T-helper 1 cell treated with Interleukin-12 subunit alpha and Interleukin-12 subunit beta and Interleukin-4 antibody, amounts not matched to agents 30 ng/mL and 1 ng/mL, for 36 hours (primary cell): ENCODE data around the gene ZMIZ1. TPM values are rescaled to one million over a fixed set of nuclear protein-coding genes. Genes with fewer than 3 reads are reported as not detected.
"Not testable (repeated sequence)": the region's sequence is repeated elsewhere in the genome, so short reads cannot be mapped to it uniquely, and the experiment has no call there.

ENCODE experiments used
- intact Hi-C: fragments of 100-400 bp; cut with micrococcal nuclease; formaldehyde crosslinking; loops from one replicate; pipeline ENCODE4 v1.15.1; 2024
- total RNA-seq: library from RNA; stranded (reverse); gene quantifications from 2 replicates; pipeline ENCODE4 v1.2.3, GENCODE V29; 2022

Gene ZMIZ1
- total RNA-seq, 1 donor from 2014 or later: 51.2 TPM

DNA sequence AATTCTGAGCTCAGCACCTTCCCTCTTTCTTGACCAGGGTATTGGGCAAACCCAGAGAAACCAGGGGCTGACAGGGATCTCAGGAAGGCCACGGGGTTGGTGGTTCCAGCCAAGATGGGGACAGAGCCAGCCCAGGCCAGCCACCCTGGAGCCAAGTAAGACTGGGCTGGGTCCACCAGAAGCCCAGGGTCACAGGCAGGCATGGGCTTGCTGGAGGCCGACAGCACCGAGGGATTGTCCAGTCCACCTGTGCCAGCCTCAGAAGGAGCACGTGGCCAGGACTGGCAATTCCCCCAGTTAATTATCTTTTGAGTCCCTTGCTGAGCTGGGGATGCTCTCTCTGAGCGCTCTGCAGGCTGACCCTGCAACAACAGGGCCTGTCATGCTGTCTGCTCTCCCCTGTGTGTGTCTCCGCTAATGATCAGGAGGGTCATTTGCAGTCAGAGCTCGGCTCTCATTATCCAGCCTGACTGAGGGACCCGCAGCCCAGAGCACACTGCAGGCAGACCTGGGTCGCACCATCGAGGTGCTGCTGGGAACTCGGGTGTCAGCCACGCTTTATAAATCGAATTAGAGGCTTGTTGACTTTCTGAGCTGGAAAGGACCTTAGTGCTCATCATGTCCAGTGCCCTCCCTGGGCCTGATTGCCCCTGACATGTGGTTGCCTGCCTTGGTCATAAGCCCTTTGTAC is 209.0 kb downstream of the ZMIZ1 start:
- intact Hi-C loops: no loop called here

DNA sequence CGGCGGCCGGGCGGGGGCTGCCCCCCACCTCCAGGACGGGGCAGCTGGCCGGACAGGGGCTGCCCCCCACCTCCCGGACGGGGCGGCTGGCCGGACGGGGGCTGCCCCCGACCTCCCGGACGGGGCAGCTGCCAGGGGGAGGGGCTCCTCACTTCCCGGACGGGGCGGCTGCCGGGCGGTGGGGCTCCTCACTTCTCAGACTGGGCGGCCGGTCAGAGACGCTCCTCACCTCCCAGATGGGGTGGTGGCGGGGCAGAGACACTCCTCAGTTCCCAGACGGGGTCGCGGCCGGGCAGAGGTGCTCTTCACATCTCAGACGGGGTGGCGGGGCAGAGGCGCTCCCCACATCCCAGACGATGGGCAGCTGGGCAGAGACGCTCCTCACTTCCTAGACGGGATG is 210.3 kb downstream of the ZMIZ1 start:
- intact Hi-C loops: not testable (repeated sequence)

DNA sequence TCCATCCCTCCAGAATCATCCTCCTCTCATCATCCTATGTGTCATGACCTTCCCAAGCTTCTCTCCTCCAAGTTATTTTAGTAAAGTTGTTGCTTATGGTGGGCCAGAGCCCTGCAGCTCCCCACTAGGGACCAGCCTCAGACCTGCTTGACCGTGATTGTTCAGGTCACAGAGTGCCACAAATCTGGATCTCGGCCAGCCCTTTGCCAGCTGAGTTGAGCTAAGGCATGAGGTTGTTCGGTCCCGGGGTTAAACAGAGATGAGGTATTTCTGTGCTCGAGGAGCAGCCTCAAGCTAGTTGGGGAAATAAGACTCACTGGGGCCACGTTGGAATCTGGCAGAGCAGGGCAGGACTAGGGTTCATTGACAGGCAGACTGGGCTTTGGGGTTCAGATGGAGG is 212.2 kb downstream of the ZMIZ1 start:
- intact Hi-C loops: no loop called here

DNA sequence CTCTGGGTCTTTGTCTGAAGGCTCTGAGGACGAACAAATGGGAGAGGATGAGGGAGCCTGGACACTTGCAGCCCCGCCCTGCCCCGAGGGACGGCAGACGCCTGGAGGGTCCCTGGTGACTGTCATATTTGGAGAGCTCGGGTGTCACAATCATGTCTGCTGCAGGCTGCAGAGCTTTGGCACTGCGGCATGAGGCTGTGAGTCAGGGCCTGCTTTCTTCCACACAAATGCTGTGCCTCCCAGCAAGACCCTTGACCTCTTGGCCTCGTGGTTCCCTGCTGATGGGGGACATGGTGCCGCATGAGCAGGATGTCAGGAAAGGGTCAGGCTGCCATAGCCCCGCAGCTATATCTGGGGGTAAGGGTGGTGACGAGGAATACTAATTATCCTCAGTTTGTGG is 213.6 kb downstream of the ZMIZ1 start:
- intact Hi-C loops: no loop called here

DNA sequence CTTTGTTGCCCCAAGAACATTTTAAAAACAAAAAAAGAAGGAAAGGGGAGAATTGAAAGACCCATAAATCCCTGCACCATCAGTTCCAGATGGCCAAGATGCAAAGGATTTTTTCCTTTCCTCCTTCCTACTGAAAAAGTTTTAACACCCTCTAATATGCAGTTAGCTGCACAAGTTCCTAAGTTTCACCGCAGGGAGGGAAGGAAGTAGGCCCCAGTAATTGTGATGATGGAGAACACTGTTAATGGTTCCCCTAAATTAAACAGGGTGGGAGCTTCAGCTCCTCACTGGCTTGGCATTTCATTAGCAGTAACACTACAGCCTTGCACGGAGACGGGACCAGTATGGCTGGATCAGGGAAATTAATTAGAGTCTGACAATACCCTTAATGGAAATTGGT is 214.8 kb downstream of the ZMIZ1 start:
- intact Hi-C loops: loop anchor here (2.0 kb wide), 1 partner anchor 161 kb away; the partner anchor contains the start of gene ZCCHC24

DNA sequence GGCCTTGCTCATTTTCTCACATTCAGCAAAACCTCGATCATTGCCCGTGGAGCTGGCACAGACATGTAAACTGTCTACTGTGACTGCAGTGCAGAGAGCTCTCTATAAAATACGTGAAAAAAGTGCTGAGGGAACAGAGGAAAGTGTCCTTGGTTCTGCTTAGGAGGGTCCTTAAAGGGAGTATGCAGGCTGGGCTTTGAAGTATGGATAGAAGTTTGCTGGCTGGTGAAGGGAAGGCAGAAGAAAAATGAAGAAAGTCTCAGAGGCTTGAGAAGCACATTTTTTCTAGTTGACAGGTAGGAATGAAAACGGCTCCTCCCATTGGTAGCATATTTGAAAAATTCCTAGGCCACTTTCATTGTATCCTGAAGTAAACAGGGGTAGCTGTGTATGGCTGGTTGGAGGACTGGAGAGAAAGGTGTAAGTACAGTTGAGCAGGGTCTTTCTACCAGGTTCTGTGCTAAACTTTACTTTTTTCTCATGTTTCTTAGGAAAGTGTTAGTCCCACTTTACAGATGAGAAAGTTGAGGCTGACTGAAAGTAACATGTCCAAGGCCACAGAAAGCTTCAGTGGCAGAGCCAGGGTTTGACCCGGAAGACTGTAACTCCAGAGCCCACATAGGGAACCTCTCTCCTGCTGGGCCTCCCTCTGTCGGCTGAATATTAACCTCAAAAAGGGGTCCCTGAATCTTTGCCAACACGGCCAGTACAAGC is 215.5 kb downstream of the ZMIZ1 start:
- intact Hi-C loops: loop anchor here (2.0 kb wide), 1 partner anchor 160 kb away; the partner anchor contains the start of gene ZCCHC24

DNA sequence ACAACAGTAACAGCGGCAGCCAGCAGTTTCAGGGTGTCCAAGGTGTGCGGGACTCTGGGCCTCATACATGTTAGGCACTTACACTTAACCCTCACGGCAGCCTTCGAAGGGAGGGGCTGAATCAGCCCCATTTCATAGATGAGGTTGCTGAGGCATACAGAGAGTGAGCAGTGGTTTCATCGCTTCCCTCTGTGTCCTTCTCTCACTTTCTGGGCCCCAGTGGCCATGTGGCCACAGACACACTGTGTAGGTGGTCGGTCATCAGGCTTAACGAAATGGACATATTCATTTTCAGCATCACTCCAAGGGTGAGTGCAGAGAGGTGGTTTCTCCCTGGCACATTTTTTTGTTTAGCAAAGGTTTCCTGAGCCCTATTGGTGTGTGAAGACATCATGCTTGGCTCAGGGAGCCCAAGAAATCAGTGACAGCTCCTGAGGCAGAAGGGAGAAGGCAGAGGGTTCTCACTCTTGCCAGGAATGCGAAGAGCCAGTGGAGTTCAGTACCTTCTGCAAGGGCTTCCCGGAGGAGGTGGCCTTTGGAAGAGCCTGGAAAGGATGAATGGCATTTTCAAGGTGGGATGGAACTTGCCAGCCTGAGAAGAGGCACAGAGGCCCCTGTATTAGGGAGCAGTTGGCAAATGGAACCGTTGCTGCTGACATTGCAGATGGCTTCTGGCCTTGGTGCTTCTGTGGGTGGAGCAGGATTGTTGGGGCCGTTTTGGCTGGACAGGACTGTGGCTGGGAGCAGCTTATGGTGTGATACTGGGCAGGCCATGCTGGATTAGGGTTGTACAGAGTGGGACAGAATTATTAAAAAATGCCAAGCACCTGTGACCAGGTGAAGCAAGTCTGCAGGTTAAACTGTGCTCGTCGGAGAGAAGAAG is 216.8 kb downstream of the ZMIZ1 start:
- intact Hi-C loops: loop anchor here (1.0 to 2.0 kb wide), 7 partner anchors 8 to 983 kb away; partner anchors contain the start of genes PPIF and ZCCHC24

DNA sequence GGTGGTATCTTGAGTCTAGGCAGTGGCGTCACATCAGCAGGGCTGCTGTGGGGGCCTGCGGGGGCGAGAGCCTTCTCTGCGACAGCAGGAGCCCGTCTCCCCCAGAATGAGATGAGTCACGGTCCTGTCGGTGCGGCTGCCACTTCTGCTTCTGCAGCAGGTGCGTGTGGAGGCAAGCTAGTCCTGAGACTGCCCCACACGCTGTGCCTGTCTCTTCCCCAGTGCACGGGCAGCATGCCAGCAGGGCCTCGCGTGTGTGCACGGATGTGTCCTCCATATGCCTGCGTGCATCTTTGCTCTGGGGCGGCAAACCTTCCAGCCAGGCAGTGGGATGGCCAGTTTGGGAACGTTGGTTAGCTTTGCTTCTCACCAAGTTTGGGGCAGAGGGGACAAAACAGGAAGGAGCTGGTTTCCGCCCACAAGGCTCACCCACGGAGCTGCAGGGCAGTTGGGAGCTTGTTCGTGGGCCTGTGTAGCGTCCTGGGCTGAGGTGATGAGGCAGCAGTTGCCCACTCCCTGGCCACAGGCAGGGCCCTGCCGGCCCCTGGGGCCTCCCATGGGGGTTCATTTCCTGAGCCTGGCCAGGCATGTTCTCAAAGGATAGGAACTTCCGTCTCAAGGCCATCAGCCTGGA is 217.7 kb downstream of the ZMIZ1 start:
- intact Hi-C loops: loop anchor here (1.0 to 2.0 kb wide), 3 partner anchors 31 to 984 kb away; partner anchors contain the start of gene PPIF

DNA sequence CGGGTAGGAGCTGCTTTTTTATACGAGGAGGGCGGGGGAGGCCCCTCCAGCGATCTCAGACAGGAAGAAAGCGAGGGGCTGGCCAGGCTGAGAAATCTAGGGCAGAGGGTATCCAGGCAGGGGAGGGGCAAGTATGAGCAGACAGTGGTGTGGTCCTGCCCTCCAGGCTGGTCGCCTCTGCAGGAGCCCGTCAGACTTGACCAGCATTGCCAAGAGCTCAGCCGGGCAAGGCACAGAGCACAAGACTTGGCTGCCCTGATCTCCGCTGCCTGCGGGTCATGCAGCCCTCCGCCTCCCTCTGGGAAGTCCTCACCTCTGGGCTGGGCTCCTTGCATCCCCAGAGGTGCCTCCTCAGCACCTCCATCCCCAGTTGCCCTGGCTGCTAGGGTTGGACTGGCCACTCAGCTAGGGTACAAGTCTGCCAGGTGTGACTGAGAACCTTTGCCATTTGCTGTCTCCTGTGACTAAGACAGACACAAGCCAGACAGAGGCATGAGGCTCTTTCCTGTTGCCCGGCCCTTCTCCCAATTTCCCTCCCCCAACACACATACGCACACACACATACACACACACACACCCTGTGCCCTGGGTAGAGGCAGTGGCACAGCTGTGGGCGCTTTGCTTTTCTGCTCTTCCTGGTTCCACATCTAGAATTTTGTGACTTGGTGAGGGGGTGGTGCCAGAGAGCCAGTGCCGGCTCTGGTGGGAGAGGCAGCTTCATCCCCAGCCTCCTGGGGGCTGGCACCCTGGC is 219.4 kb downstream of the ZMIZ1 start:
- intact Hi-C loops: loop anchor here (2.0 kb wide), 2 partner anchors 59 to 985 kb away; partner anchors contain the start of gene PPIF

DNA sequence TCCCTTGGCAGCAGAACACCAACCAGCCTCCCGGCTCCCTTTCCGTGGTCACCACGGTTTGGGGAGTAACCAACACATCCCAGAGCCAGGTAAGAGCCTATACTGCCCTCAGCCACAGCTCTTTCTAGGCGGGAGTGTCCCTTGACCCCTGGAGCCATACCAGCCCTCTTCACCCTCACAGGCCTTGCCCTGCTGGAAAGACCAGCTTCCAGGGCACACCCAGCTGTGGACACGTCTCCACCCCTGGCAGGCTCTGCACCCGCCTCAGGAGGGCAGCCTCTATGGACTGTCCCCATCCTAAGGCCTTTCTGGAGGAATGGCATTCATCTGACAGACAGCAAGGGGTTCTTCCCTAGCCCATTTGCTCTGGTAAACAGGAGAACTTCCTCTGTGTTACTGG is 221.0 kb downstream of the ZMIZ1 start:
- intact Hi-C loops: loop anchor here (5.0 kb wide), 1 partner anchor 198 kb away; no protein-coding TSS in a partner anchor

DNA sequence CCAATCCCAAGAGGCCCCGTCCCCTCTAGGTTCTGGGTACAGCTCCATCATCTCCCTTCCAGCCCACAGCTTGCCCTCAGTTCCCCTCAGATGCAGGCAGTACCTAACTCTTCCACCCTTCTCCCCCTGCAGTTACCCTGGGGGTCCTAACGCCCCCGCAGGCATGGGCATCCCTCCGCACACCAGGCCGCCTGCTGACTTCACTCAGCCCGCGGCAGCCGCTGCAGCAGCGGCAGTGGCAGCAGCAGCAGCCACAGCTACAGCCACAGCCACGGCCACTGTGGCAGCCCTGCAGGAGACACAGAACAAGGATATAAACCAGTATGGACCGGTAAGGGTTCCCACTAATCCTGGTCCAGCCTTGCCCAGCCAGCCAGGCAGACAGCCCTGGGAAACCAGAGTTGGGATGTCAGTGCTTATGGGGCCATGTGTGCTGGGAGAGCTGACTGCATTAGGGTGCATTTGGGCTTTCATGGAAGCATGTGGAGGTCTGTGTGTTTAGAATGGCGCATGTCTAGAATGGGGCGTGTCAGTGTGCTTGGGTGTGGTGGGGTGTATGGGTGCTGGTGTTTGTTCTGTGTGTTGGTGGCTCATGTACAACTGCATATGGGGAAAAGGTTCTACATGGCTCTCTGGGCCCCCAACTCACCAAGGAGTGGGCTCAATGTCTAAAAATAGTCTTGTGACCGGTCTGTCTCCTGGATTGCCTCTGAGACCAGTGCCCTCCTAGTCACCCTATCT is 223.4 kb downstream of the ZMIZ1 start:
- intact Hi-C loops: loop anchor here (5.0 kb wide), 1 partner anchor 195 kb away; no protein-coding TSS in a partner anchor

DNA sequence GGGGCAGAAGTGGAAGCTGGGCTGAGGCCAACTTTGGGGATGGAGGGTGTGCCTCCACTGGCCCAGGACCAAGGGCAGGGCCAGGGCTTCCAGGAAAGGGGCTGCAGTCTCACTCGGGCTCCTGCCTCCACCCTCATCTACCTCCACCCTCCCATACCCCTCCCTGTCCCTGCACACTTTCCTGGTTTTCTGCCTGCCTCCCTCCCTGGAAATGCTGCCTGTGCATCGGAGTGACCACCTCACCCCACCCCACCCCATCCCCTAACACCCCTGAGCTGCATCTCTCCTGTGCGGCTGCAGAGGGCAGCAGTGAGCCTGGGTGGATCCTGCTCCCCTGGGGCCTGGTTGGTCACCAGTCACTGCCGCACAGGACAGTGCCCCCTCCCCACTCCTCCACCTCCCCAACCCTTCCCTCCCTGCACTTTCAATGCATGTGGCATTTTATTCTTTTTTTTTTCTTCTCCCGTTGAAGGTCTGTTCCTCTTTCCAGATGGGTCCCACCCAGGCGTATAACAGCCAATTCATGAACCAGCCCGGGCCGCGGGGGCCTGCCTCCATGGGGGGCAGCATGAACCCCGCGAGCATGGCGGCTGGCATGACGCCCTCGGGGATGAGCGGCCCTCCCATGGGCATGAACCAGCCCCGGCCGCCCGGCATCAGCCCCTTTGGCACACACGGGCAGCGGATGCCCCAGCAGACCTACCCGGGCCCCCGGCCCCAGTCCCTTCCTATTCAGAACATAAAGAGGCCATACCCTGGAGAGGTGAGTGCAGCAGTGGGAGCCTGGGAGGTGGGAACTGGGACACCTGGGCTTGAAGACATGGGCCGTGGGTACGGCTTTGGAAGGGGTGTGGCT is 224.4 kb downstream of the ZMIZ1 start:
- intact Hi-C loops: loop anchor here (1.0 to 5.0 kb wide), 4 partner anchors 8 to 194 kb away; partner anchors contain the start of gene PPIF

DNA sequence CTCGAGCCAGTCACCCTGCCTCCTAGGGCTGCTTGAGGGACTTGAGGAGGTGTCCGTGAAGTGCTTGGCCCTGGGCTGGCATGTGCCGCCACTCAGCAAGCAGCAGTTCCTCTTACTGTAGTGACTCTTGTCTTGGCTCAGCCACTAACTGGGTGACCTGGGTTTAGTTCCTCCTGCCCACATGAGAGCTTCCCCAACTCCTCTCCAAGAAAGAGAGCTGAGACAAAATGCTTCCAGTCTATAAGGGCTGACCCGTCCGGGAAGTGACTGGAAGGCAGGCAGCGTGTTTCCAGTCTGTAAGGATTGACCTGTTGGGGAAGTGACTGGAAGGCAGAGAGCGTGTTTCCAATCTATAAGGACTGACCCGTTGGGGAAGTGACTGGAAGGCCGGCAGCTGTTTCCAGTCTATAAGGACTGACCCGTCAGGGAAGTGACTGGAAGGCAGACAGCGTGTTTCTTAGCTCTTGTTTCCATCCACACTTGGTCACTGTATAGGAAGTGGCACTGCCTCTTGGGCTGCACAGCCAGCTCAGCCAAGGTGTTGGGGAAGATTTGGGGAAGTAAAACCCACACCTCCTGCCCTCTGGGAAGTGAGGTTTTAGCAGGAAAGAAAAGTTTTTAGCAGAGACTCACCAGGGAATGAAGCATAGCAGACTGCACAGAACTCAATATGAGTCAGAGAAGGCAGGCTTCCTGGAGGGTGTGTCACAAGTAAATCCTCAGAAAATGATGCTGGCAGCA is 225.2 kb downstream of the ZMIZ1 start:
- intact Hi-C loops: loop anchor here (1.0 to 5.0 kb wide), 4 partner anchors 9 to 193 kb away; partner anchors contain the start of gene PPIF

DNA sequence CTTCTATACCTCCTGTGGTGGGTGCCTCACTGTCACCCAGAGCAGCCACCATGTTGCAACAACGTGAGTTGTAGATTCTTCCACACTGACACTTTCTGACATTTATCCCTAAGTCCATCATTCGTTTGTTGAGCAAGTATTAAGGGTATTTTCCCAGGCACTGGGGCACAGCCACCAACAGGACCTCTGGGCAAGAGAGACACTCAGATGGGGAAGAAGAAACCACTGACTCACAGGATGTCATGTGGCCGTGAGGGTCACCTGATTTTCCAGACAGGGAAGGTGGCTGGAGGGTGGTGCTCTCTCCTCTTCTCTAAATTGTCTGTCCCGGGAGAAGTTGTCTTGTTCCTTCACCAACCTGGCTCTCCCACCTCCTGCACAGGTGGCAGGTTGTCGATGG is 226.8 kb downstream of the ZMIZ1 start:
- intact Hi-C loops: no loop called here

DNA sequence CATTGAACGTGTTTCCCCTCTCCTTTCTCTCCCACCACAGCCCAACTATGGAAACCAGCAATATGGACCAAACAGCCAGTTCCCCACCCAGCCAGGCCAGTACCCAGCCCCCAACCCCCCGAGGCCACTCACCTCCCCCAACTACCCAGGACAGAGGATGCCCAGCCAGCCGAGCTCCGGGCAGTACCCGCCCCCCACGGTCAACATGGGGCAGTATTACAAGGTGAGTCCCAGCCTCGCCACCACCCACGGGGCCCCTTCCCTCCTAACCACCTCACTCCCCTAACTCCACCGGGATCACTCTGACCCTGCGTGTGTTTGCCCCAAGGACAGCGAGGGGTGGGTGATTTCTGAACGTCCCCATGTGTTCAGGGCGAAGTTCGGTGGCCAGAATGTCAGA is 227.7 kb downstream of the ZMIZ1 start:
- intact Hi-C loops: no loop called here

DNA sequence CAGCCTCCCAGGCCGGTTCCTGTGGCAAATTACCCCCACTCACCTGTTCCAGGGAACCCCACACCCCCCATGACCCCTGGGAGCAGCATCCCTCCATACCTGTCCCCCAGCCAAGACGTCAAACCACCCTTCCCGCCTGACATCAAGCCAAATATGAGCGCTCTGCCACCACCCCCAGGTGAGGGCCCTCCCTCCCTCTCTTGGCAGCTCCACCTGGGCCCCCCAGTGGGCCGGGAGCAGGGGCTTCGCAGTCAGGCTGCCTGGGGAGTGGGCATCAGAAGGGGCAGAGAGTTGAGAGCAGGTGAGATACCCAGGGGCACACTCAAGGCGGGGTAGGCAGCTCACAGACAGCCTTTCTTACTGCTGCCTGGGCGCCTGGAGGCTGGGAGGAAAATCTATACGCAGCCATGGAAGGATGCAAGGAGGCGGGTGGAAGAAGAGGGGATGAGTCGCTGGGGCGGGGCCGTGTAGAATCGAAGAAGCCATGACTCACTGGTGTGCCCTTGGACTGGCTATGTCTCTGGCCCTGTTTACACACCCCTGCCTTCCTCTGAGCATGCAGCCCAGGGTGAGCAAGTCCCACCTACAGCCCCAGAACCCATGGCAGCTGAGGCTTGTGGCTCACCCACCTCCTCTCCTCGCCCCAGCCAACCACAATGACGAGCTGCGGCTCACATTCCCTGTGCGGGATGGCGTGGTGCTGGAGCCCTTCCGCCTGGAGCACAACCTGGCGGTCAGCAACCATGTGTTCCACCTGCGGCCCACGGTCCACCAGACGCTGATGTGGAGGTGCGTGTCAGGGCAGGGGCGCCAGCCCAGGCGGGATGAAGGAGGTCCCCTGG is 229.9 kb downstream of the ZMIZ1 start:
- intact Hi-C loops: no loop called here
